Left renal cortex interstitium (tissue), 4 donors: ENCODE measurements around the gene BBX. TPM values are rescaled to one million over a fixed set of nuclear protein-coding genes. Genes with fewer than 3 reads are reported as not detected.

ENCODE experiments used
- DNase-seq, 4 donors: peaks; one replicate each; pipeline ENCODE4 v3.0.0-alpha.2; 2013; ENCODE audit warnings: low read depth in 4 of 4, low spot score in 2 of 4, missing footprints in 1 of 4
- polyA plus RNA-seq, 4 donors: library from polyadenylated mRNA; unstranded; fragments of 120-200 nt; gene quantifications; one replicate each; pipeline ENCODE4 v1.2.1, GENCODE V29; 2013; ENCODE audit not compliant: insufficient read length in 4 of 4

Gene BBX
- polyA plus RNA-seq, 4 donors, result 51.5 to 72.2 (median 67.6) TPM

GRCh38 chr3:107782054-107782453 lies 259.3 kb downstream of the BBX start:
- no peak for DNase-seq

- DNase-seq, result no peak
Observed at GRCh38 chr3:107790612-107791011, 267.9 kb downstream of the BBX start.

- no peak for DNase-seq
Observed at GRCh38 chr3:107791027-107791426, 268.3 kb downstream of the BBX start.

GRCh38 chr3:107791450-107791849 lies 268.7 kb downstream of the BBX start:
- DNase-seq, result no peak

- no peak for DNase-seq
Observed at GRCh38 chr3:107794664-107795443, 272.1 kb downstream of the BBX start.

GRCh38 chr3:107795514-107796094 lies 272.8 kb downstream of the BBX start:
- DNase-seq, result no peak

GRCh38 chr3:107796791-107797190 lies 274.0 kb downstream of the BBX start:
- DNase-seq, result no peak

GRCh38 chr3:107797586-107797985 lies 274.8 kb downstream of the BBX start:
- DNase-seq, result no peak

GRCh38 chr3:107798381-107798780 lies 275.6 kb downstream of the BBX start:
- no peak for DNase-seq

- DNase-seq, result no peak
Observed at GRCh38 chr3:107800710-107801109, 277.9 kb downstream of the BBX start.

GRCh38 chr3:107803170-107803569 lies 280.4 kb downstream of the BBX start:
- no peak for DNase-seq

GRCh38 chr3:107806021-107806420 lies 283.3 kb downstream of the BBX start:
- no peak for DNase-seq

- no peak for DNase-seq
Observed at GRCh38 chr3:107806536-107806935, 283.8 kb downstream of the BBX start.

- peak in 2 of 4 donors; percentile 23 to 36 for DNase-seq
Observed at GRCh38 chr3:107810171-107811071, 287.7 kb downstream of the BBX start.

GRCh38 chr3:107813026-107813425 lies 290.3 kb downstream of the BBX start:
- DNase-seq, result no peak

- DNase-seq, result no peak
Observed at GRCh38 chr3:107816107-107816506, 293.3 kb downstream of the BBX start.

- DNase-seq, result no peak
Observed at GRCh38 chr3:107817076-107817475, 294.3 kb downstream of the BBX start.

GRCh38 chr3:107818025-107818424 lies 295.3 kb downstream of the BBX start:
- no peak for DNase-seq

- DNase-seq, result no peak
Observed at GRCh38 chr3:107819656-107820055, 296.9 kb downstream of the BBX start.

GRCh38 chr3:107822308-107822707 lies 299.5 kb downstream of the BBX start:
- no peak for DNase-seq

- no peak for DNase-seq
Observed at GRCh38 chr3:107824822-107825371, 302.1 kb downstream of the BBX start.
